ENCODE data around the gene UBR2.

Gene UBR2

GRCh38 chr6:42563697-42564505 is at the start of gene UBR2:
Gene UBR2 (plus strand): TSS chr6:42564029. CDS start chr6:42564320, 291 bp downstream.
- DNase-seq = peak; percentile 97

- no peak for DNase-seq
Observed at GRCh38 chr6:42514745-42515144, 49.1 kb upstream of the UBR2 start.

GRCh38 chr6:42519779-42520178 is 44.0 kb upstream of the UBR2 start:
- no peak for DNase-seq

- no peak for DNase-seq
Observed at GRCh38 chr6:42520786-42521607, 42.8 kb upstream of the UBR2 start.

GRCh38 chr6:42522036-42522435 is 41.8 kb upstream of the UBR2 start:
- no peak for DNase-seq

- DNase-seq = no peak
Observed at GRCh38 chr6:42522942-42523814, 40.7 kb upstream of the UBR2 start.

- DNase-seq = no peak
Observed at GRCh38 chr6:42525206-42525605, 38.6 kb upstream of the UBR2 start.

GRCh38 chr6:42526616-42527015 is 37.2 kb upstream of the UBR2 start:
- DNase-seq = no peak

- no peak for DNase-seq
Observed at GRCh38 chr6:42527204-42527603, 36.6 kb upstream of the UBR2 start.

- no peak for DNase-seq
Observed at GRCh38 chr6:42530296-42530695, 33.5 kb upstream of the UBR2 start.

- DNase-seq = no peak
Observed at GRCh38 chr6:42530751-42531150, 33.1 kb upstream of the UBR2 start.

- peak; percentile 27 for DNase-seq
Observed at GRCh38 chr6:42532038-42532669, 31.7 kb upstream of the UBR2 start.

- DNase-seq = no peak
Observed at GRCh38 chr6:42533794-42534193, 30.0 kb upstream of the UBR2 start.

- no peak for DNase-seq
Observed at GRCh38 chr6:42537536-42537935, 26.3 kb upstream of the UBR2 start.

- DNase-seq = no peak
Observed at GRCh38 chr6:42539135-42539534, 24.7 kb upstream of the UBR2 start.

- peak; percentile 34 for DNase-seq
Observed at GRCh38 chr6:42545226-42545773, 18.5 kb upstream of the UBR2 start.

GRCh38 chr6:42547407-42548329 is 16.2 kb upstream of the UBR2 start:
- peak; percentile 83 for DNase-seq

GRCh38 chr6:42550277-42550676 is 13.6 kb upstream of the UBR2 start:
- DNase-seq = no peak

- no peak for DNase-seq
Observed at GRCh38 chr6:42551217-42551616, 12.6 kb upstream of the UBR2 start.

GRCh38 chr6:42552380-42552779 is 11.4 kb upstream of the UBR2 start:
- DNase-seq = no peak
